ENCODE results near the gene GALNT13.

Gene GALNT13

DNA sequence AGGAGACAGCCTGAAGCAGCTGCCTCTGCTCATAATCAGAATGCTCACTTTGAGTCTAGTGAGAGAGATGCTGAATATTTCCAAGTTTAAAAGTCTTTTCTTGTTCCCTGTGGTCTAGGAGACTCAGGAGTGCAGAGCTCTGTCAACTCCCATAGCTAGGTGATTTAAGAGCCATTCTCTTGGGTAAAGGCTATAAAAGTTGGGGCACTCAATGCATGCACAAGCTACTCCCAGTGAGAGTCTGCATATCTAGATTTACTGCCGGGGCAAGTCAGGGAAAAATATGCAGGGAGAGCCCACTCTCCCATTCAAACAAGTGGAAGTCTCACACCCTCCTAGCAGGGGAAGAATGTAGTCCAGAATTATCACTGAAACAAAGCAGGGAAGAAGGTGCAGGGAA, 418.1 kb downstream of the GALNT13 start:
- Histone ChIP-seq H4K20me1 (ENCODE audit: insufficient read depth) (no peaks in the 10 kb centered on the region), H3K79me2 (ENCODE audit: insufficient read depth, low read depth) (no peaks in the 10 kb centered on the region)
- TF ChIP-seq, protein P1, sequence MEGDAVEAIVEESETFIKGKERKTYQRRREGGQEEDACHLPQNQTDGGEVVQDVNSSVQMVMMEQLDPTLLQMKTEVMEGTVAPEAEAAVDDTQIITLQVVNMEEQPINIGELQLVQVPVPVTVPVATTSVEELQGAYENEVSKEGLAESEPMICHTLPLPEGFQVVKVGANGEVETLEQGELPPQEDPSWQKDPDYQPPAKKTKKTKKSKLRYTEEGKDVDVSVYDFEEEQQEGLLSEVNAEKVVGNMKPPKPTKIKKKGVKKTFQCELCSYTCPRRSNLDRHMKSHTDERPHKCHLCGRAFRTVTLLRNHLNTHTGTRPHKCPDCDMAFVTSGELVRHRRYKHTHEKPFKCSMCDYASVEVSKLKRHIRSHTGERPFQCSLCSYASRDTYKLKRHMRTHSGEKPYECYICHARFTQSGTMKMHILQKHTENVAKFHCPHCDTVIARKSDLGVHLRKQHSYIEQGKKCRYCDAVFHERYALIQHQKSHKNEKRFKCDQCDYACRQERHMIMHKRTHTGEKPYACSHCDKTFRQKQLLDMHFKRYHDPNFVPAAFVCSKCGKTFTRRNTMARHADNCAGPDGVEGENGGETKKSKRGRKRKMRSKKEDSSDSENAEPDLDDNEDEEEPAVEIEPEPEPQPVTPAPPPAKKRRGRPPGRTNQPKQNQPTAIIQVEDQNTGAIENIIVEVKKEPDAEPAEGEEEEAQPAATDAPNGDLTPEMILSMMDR (conservative IDR thresholded peaks at IDR 0.05; ENCODE audit: low read depth, low read length) = no peak

DNA sequence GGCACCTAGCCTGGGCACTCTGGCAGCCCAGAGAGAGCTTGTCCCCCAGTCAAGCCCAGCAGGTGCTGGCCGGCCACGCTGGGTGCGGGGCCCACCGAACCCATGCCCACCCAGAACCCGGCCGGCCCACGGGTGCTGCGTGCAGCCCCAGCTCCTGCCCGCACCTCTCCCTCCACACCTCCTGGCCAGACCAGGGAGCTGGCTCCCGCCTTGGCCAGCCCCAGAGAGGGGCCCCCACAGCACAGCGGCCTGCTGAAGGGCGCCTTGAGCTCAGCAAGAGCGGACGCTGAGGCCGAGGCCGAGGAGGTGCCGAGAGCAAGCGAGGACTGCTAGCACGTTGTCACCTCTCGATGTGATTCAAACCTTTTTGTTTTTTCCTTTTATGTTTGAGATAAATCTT, 419.8 kb downstream of the GALNT13 start:
- Histone ChIP-seq H3K27me3 (ENCODE audit: insufficient read depth, low read depth) (no peaks in the 10 kb centered on the region), H2AFZ (ENCODE audit: low read depth) (no peak overlapping the region), H3K4me1 (ENCODE audit: low read depth, poor library complexity, severe bottlenecking) (no peaks in the 10 kb centered on the region), H3K4me2 (no peak overlapping the region), H3K36me3 (ENCODE audit: insufficient read depth) (no peaks in the 10 kb centered on the region), H3K27ac (no peak overlapping the region), H3K9ac (no peak overlapping the region), H3K4me3 (IDR thresholded peaks at IDR 0.05; ENCODE audit: insufficient read depth, low read depth, low read length) (no peak overlapping the region), H4K20me1 (ENCODE audit: insufficient read depth) (no peaks in the 10 kb centered on the region), H3K79me2 (ENCODE audit: insufficient read depth, low read depth) (no peaks in the 10 kb centered on the region)
- TF ChIP-seq, protein P1 (conservative IDR thresholded peaks at IDR 0.05; ENCODE audit: low read depth, low read length) = no peak

More for the DNA sequence above, 418.1 kb downstream of the GALNT13 start:
- H3K9ac ChIP-seq = no peak overlapping the region
- H3K27me3 ChIP-seq (ENCODE audit: insufficient read depth, low read depth) = no peaks in the 10 kb centered on the region
- no peak overlapping the region for H3K27ac ChIP-seq
- no peak overlapping the region for H3K4me3 ChIP-seq (IDR thresholded peaks at IDR 0.05; ENCODE audit: insufficient read depth, low read depth, low read length)
- H3K4me1 ChIP-seq (ENCODE audit: low read depth, poor library complexity, severe bottlenecking) = no peaks in the 10 kb centered on the region
- no peaks in the 10 kb centered on the region for H3K36me3 ChIP-seq (ENCODE audit: insufficient read depth)
- H2AFZ ChIP-seq (ENCODE audit: low read depth) = no peak overlapping the region
- no peak overlapping the region for H3K4me2 ChIP-seq

DNA sequence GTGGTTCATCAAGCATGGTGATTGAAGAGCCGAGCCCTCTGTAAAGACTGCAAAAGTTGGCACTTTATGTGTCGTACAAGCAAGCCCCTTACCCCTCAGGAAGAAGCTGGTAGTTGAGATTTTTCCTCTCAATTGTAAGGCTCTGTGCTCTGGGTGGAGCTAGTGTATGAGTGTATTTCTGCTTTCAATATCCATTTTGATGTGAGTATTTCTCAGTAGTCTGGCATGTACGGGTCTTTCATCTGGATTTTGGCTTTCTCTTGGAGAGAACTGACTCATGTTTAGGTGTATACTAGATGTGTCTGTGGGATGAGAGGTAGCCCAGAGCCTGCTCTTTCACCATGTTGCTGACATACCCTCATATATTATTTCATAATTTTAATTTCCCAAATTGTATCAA, 420.2 kb downstream of the GALNT13 start:
- Histone ChIP-seq H4K20me1 (ENCODE audit: insufficient read depth) (no peaks in the 10 kb centered on the region), H3K27ac (no peak overlapping the region), H3K4me1 (ENCODE audit: low read depth, poor library complexity, severe bottlenecking) (no peaks in the 10 kb centered on the region), H3K4me2 (no peak overlapping the region), H3K9ac (no peak overlapping the region), H3K79me2 (ENCODE audit: insufficient read depth, low read depth) (no peaks in the 10 kb centered on the region), H3K4me3 (IDR thresholded peaks at IDR 0.05; ENCODE audit: insufficient read depth, low read depth, low read length) (no peak overlapping the region), H3K27me3 (ENCODE audit: insufficient read depth, low read depth) (no peaks in the 10 kb centered on the region), H2AFZ (ENCODE audit: low read depth) (no peak overlapping the region), H3K36me3 (ENCODE audit: insufficient read depth) (no peaks in the 10 kb centered on the region)
- TF ChIP-seq, protein P1 (conservative IDR thresholded peaks at IDR 0.05; ENCODE audit: low read depth, low read length) = no peak

DNA sequence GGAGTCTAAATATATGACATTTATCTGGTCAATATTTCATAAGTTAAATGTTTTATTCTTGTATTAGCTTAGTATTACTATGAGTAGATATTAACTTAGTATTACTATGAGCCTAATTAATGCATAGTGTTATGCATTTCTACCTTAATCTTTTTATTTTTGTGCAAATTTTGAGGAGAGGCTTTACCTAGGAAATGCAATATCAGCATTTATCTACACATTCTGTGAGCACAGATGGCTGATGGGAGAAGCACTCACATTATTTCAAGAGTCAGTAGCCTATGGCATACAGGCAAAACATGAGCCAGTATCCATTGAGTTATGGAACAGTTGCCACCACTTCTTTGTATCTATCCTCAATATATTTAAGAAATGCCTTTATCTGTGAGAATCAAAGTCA, 422.1 kb downstream of the GALNT13 start:
- Histone ChIP-seq H3K4me3 (IDR thresholded peaks at IDR 0.05; ENCODE audit: insufficient read depth, low read depth, low read length) (no peak overlapping the region), H3K9ac (no peak overlapping the region), H3K4me1 (ENCODE audit: low read depth, poor library complexity, severe bottlenecking) (no peaks in the 10 kb centered on the region), H4K20me1 (ENCODE audit: insufficient read depth) (no peaks in the 10 kb centered on the region), H3K4me2 (no peak overlapping the region), H2AFZ (ENCODE audit: low read depth) (no peak overlapping the region), H3K27ac (no peak overlapping the region), H3K27me3 (ENCODE audit: insufficient read depth, low read depth) (no peaks in the 10 kb centered on the region), H3K36me3 (ENCODE audit: insufficient read depth) (no peaks in the 10 kb centered on the region), H3K79me2 (ENCODE audit: insufficient read depth, low read depth) (no peaks in the 10 kb centered on the region)
- TF ChIP-seq, protein P1 (conservative IDR thresholded peaks at IDR 0.05; ENCODE audit: low read depth, low read length) = no peak
